Gastrocnemius medialis (tissue), 4 donors: ENCODE data around the gene CYP20A1.

Experiments used
- CTCF ChIP-seq, 5 experiments: fragments of 450-650 bp in 3 of 5; fragments of 200-600 bp in 2 of 5; sonication (generic) in 2 of 5; IDR thresholded peaks in 4 of 5; conservative IDR thresholded peaks in 1 of 5; 1 replicate in 4 of 5; 2 replicates in 1 of 5; pipeline ENCODE4 v1.5.1; 2016 to 2019; ENCODE audit warnings: antibody characterized with exemption in 5 of 5, mild to moderate bottlenecking in 3 of 5, moderate library complexity in 3 of 5
- POLR2A ChIP-seq, 2 donors: fragments of 450-650 bp; IDR thresholded peaks; one replicate each; pipeline ENCODE4 v1.6.1; 2017; ENCODE audit warnings: antibody characterized with exemption in 2 of 2, mild to moderate bottlenecking in 2 of 2, moderate library complexity in 2 of 2

DNA sequence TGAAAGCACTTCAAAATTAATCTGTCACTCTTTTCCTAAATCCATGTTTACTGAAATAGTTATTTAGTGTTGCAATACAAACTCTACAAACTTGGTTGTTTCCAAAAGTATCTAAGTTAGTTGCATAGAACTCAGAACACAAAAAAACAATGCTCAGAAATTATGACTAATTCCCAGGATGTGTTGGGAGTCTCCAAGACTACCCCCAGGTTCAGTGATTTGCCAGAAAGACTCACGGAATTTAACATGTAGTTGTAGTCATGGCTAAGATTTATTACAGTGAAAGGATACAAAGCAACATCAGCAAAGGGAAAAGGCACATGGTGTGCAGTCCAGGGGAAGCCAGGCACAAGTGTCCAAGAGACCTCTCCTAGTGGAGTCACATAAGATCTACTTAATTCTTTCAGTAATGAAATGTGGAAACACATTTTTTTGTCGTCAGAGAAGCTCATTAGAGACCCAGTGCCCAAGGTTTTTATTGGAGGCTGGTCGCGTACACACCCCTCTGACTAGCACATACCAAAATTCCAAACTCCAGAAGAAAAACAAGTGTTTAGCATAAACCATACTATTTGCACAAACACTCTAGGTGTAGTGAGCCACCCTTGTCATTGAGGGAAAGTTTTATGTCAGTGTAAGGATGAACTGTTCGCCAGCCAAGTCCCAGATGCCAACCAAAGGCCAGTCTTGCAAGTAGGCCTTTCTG, 43.3 kb upstream of the CYP20A1 start:
- TF ChIP-seq CTCF (IDR thresholded peaks at IDR 0.05 in 4 of 5, conservative IDR thresholded peaks at IDR 0.05 in 1 of 5) (no peak), POLR2A (IDR thresholded peaks at IDR 0.05) (no peak)
